Measurements from ENCODE around the gene DENND4C.
"Not testable (repeated sequence)": the region's sequence is repeated elsewhere in the genome, so short reads cannot be mapped to it uniquely, and the experiment has no call there.

DENND4C gene

GRCh38 chr9:19411316-19411715 is 180.8 kb downstream of the DENND4C start:
- in situ Hi-C loops (cut with HindIII; ENCODE audit: low sequenced_read_pairs) = no loop called here
- DNase-seq (ENCODE audit: low read depth, low spot score) = no peak
- no peak for TF ChIP-seq CTCF (IDR thresholded peaks at IDR 0.05; ENCODE audit: low read depth, low read length)

GRCh38 chr9:19413456-19413855 is 183.0 kb downstream of the DENND4C start:
- H3K4me3 ChIP-seq (ENCODE audit: low read depth, low read length); in situ Hi-C loops (cut with HindIII; ENCODE audit: low sequenced_read_pairs); DNase-seq (ENCODE audit: low read depth, low spot score): not testable (repeated sequence)

More at GRCh38 chr9:19411316-19411715, 180.8 kb downstream of the DENND4C start:
- no peak overlapping the region for H3K4me3 ChIP-seq (ENCODE audit: low read depth, low read length)

- H3K4me3 ChIP-seq (ENCODE audit: low read depth, low read length) = no peak overlapping the region
- TF ChIP-seq CTCF (IDR thresholded peaks at IDR 0.05; ENCODE audit: low read depth, low read length) = no peak
- DNase-seq (ENCODE audit: low read depth, low spot score) = peak; percentile 82
- in situ Hi-C loops (cut with HindIII; ENCODE audit: low sequenced_read_pairs) = no loop called here
These were observed 185.7 kb downstream of the DENND4C start for GRCh38 chr9:19416143-19416542.

GRCh38 chr9:19420877-19421276 is 190.4 kb downstream of the DENND4C start:
- H3K4me3 ChIP-seq (ENCODE audit: low read depth, low read length) = no peak overlapping the region
- in situ Hi-C loops (cut with HindIII; ENCODE audit: low sequenced_read_pairs) = no loop called here
- TF ChIP-seq CTCF (IDR thresholded peaks at IDR 0.05; ENCODE audit: low read depth, low read length) = no peak
- DNase-seq (ENCODE audit: low read depth, low spot score) = no peak
